ENCODE data around the gene RBFOX1.

DNA sequence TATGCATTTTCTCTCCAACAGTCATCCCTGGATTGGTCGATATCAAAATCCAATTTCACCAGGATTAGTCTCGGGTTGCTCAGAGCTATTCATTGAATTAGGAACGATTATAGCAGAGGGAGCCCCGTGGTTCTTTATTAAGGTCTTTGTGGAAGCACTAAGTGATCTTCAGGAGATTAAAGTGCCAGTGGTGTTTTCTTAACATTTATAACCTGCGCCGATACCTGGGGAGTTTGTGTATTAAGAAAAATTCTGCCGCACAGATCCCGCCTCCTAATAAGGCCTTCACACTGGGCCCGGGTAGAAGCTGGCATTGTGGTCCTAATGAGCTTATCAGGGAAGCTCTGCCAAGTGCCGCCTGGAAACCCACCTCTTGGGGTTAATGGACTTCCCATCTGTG, 238.7 kb downstream of the RBFOX1 start:
- TF ChIP-seq POLR2AphosphoS5 (IDR thresholded peaks at IDR 0.05), result no peak
- TF ChIP-seq, protein P1, sequence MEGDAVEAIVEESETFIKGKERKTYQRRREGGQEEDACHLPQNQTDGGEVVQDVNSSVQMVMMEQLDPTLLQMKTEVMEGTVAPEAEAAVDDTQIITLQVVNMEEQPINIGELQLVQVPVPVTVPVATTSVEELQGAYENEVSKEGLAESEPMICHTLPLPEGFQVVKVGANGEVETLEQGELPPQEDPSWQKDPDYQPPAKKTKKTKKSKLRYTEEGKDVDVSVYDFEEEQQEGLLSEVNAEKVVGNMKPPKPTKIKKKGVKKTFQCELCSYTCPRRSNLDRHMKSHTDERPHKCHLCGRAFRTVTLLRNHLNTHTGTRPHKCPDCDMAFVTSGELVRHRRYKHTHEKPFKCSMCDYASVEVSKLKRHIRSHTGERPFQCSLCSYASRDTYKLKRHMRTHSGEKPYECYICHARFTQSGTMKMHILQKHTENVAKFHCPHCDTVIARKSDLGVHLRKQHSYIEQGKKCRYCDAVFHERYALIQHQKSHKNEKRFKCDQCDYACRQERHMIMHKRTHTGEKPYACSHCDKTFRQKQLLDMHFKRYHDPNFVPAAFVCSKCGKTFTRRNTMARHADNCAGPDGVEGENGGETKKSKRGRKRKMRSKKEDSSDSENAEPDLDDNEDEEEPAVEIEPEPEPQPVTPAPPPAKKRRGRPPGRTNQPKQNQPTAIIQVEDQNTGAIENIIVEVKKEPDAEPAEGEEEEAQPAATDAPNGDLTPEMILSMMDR (IDR thresholded peaks at IDR 0.05), result no peak
